Skeletal muscle tissue (tissue), 4 donors: Measurements from ENCODE around the gene SELP. TPM values are rescaled to one million over a fixed set of nuclear protein-coding genes. Genes with fewer than 3 reads are reported as not detected.

Experiments used
- H3K27ac ChIP-seq: one replicate; pipeline ENCODE4 v1.7.0; 2013; ENCODE audit warnings: mild to moderate bottlenecking, low read depth, low read length, inconsistent platforms
- H3K27me3 ChIP-seq, 3 donors: one replicate each; pipeline ENCODE4 v1.7.0; 2013; ENCODE audit warnings: low read length in 3 of 3; ENCODE audit not compliant: control insufficient read depth in 3 of 3, insufficient read depth in 3 of 3
- H3K36me3 ChIP-seq, 3 donors: one replicate each; pipeline ENCODE4 v1.7.0; 2013; ENCODE audit warnings: low read length in 3 of 3; ENCODE audit not compliant: control insufficient read depth in 3 of 3, insufficient read depth in 3 of 3
- H3K4me1 ChIP-seq, 3 donors: one replicate each; pipeline ENCODE4 v1.7.0; 2013; ENCODE audit warnings: low read length in 3 of 3, mild to moderate bottlenecking in 3 of 3; ENCODE audit not compliant: control insufficient read depth in 3 of 3, insufficient read depth in 3 of 3
- H3K4me3 ChIP-seq, 3 donors: one replicate each; pipeline ENCODE4 v1.7.0; 2013; ENCODE audit warnings: low read length in 3 of 3
- H3K9ac ChIP-seq, 3 donors: one replicate each; pipeline ENCODE4 v1.7.0; 2013; ENCODE audit warnings: low read length in 3 of 3, mild to moderate bottlenecking in 3 of 3, moderate library complexity in 2 of 3, low read depth in 1 of 3
- H3K9me3 ChIP-seq, 3 donors: one replicate each; pipeline ENCODE4 v1.7.0; 2013; ENCODE audit warnings: low read length in 3 of 3; ENCODE audit not compliant: control insufficient read depth in 3 of 3
- total RNA-seq: library from RNA; depleted of rRNA; stranded (reverse); fragments of >200 nt; gene quantifications from one replicate; pipeline ENCODE4 v1.2.3, GENCODE V29; 2014
- donor health status: Osteomylitis.

SELP gene
- total RNA-seq, 1 donor from 2014 or later = 0.52 TPM

- H3K4me3 ChIP-seq = no peak overlapping the region
- no peaks in the 10 kb centered on the region for H3K36me3 ChIP-seq
- no peaks in the 10 kb centered on the region for H3K27me3 ChIP-seq
- H3K9me3 ChIP-seq = peaks cover 0 to 2% (median 0%) of the 10 kb centered on the region in 3 donors
- no peaks in the 10 kb centered on the region for H3K4me1 ChIP-seq
- H3K27ac ChIP-seq = no peak overlapping the region
- no peak overlapping the region for H3K9ac ChIP-seq
Observed at GRCh38 chr1:169565335-169566271, 64.3 kb downstream of the SELP start.

DNA sequence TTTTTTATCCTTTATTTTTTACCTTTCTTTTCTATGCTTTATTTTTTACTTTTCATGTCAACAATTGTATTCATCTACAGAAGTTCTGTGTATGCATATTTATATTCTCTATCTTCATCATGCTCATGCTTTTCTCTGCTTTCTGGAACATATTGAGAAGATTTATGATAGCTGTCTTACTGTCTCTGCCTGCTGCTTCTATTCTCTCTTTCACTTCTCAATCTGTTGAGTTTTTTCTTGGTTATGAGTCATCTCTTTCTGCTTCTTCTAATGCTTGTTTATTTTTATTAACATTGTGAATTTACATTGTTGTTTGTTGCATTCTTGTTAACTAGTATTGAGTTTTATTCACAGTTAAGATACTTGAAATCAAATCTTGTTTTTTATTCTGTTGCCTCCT, 66.3 kb downstream of the SELP start:
- H3K36me3 ChIP-seq = no peaks in the 10 kb centered on the region
- H3K27me3 ChIP-seq = no peaks in the 10 kb centered on the region
- peaks cover 0 to 2% (median 0%) of the 10 kb centered on the region in 3 donors for H3K9me3 ChIP-seq
- no peaks in the 10 kb centered on the region for H3K4me1 ChIP-seq
- H3K27ac ChIP-seq = no peak overlapping the region
- H3K9ac ChIP-seq = no peak overlapping the region
- H3K4me3 ChIP-seq = no peak overlapping the region

DNA sequence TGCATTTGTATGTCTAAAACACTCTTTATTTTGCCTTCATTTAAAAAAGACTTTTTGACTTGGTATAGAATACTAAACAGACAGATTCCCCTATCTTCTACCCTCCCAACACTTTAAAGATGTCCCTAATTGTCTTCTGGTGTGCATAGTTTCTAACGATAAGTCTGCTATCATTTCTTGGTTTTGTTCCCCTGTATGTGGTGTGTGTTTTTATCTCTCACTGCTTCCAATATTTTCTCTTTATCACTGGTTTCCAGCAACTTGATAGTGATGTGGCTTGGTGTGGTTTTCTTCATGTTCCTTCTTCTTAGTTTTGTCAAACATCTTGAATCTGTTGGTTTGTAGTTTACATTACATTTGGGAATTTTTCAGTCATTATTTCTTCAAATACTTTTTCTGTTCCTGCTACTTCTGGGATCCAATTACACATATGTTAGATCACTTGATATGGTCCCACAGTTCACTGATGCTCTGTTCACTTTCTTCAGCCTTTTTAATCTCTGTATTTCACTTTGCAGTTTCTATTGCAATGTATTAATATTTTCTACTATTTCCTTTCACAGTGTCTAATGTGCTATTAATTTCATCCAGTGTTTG, 66.8 kb downstream of the SELP start:
- H3K4me1 ChIP-seq = no peaks in the 10 kb centered on the region
- H3K9ac ChIP-seq = no peak overlapping the region
- no peaks in the 10 kb centered on the region for H3K27me3 ChIP-seq
- no peaks in the 10 kb centered on the region for H3K36me3 ChIP-seq
- peaks cover 0 to 2% (median 0%) of the 10 kb centered on the region in 3 donors for H3K9me3 ChIP-seq
- no peak overlapping the region for H3K4me3 ChIP-seq
- no peak overlapping the region for H3K27ac ChIP-seq

- Histone ChIP-seq H3K27ac (no peak overlapping the region), H3K4me1 (no peaks in the 10 kb centered on the region), H3K27me3 (peaks cover 0 to 1% (median 0%) of the 10 kb centered on the region in 3 donors), H3K4me3 (no peak overlapping the region), H3K9me3 (peaks cover 0 to 2% (median 0%) of the 10 kb centered on the region in 3 donors), H3K36me3 (no peaks in the 10 kb centered on the region), H3K9ac (no peak overlapping the region)
Observed at GRCh38 chr1:169561692-169562091, 68.2 kb downstream of the SELP start.

GRCh38 chr1:169557131-169557530, 72.8 kb downstream of the SELP start:
- Histone ChIP-seq H3K27ac (no peak overlapping the region), H3K36me3 (no peaks in the 10 kb centered on the region), H3K4me1 (no peaks in the 10 kb centered on the region), H3K27me3 (peaks cover 0 to 4% (median 0%) of the 10 kb centered on the region in 3 donors), H3K9me3 (no peaks in the 10 kb centered on the region), H3K4me3 (no peak overlapping the region), H3K9ac (no peak overlapping the region)

- no peaks in the 10 kb centered on the region for H3K9me3 ChIP-seq
- no peak overlapping the region for H3K9ac ChIP-seq
- no peak overlapping the region for H3K27ac ChIP-seq
- no peak overlapping the region for H3K4me3 ChIP-seq
- H3K36me3 ChIP-seq = no peaks in the 10 kb centered on the region
- H3K27me3 ChIP-seq = no peaks in the 10 kb centered on the region
- no peaks in the 10 kb centered on the region for H3K4me1 ChIP-seq
Observed at GRCh38 chr1:169550294-169550693, 79.6 kb downstream of the SELP start.

- Histone ChIP-seq H3K36me3 (no peaks in the 10 kb centered on the region), H3K27me3 (no peaks in the 10 kb centered on the region), H3K27ac (no peak overlapping the region), H3K4me3 (no peak overlapping the region), H3K4me1 (no peaks in the 10 kb centered on the region), H3K9me3 (no peaks in the 10 kb centered on the region), H3K9ac (no peak overlapping the region)
Observed at GRCh38 chr1:169548282-169548681, 81.6 kb downstream of the SELP start.

- Histone ChIP-seq H3K9ac (no peak overlapping the region), H3K9me3 (no peaks in the 10 kb centered on the region), H3K4me1 (no peaks in the 10 kb centered on the region), H3K36me3 (no peaks in the 10 kb centered on the region), H3K27ac (no peak overlapping the region), H3K4me3 (no peak overlapping the region), H3K27me3 (no peaks in the 10 kb centered on the region)
Observed at GRCh38 chr1:169546087-169546995, 83.6 kb downstream of the SELP start.

- Histone ChIP-seq H3K4me3 (no peak overlapping the region), H3K9ac (no peak overlapping the region)
Observed at GRCh38 chr1:169545472-169545871, 84.5 kb downstream of the SELP start.

More at GRCh38 chr1:169545472-169545871, 84.5 kb downstream of the SELP start:
- H3K27me3 ChIP-seq = no peaks in the 10 kb centered on the region
- no peaks in the 10 kb centered on the region for H3K4me1 ChIP-seq
- no peaks in the 10 kb centered on the region for H3K36me3 ChIP-seq
- no peak overlapping the region for H3K27ac ChIP-seq
- H3K9me3 ChIP-seq = no peaks in the 10 kb centered on the region
